NCI-H1694 treated with DMSO at 0.1 percent for 48 hours (cell line): ENCODE results near the gene E2F2.

ENCODE experiments used
- DNase-seq: peaks from one replicate; lab custom pipeline; 2025; lab: John Stamatoyannopoulos, UW

Gene E2F2

DNA sequence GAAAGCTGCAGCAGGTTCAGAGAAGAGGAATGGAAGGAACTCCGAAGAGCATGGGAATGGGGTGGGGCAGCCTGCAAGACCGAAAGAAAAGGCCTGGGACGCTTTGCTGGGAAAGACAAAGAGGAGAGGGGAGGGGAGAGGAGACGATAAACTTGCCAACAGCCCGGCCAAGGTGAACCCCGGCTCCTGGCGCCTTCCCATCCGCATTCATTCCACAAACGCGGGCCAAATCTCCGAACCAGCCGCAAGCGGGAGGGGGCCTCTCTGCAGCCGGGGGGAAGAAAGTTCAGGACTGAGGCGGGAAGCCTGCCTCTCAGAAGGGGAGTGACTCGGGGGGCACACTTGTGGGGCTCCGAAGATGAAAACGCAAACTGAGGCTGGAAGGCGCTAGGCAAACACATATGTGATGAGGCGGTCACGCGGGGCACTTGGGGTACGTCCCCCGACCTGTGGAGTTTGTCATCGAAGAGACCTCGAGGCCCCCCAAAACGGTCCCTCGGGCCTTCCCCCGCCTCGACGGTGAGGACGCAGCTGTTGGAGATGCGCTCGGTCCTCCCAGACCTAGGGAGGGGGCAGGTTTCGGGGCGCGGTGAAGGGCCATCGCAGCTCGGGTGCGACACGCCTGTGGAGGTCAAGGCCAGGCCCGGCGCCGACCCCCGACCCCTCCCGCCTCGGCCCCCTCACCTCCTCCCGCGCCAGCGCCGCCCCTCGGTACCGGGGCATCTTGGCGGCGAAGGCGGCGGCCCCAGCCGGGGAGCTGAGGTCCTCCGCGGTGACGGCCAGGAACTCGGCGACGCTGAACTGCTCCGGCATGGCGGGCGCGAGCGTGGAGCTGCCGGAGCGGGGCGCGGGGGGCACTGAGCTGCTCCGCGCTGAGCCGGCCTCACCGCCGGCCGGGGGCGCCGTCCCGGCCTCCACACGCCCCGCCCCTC, 47.4 kb downstream of the E2F2 start, which contains the start of gene ASAP3:
Gene ASAP3 (minus strand): TSS at position 859 of the 932 bp plus-strand sequence. CDS start 46 bp downstream, at position 813.
- no peak for DNase-seq

GRCh38 chr1:23481904-23482303, 49.1 kb downstream of the E2F2 start:
- DNase-seq: no peak

GRCh38 chr1:23481026-23481597, 49.9 kb downstream of the E2F2 start:
- DNase-seq: no peak

DNA sequence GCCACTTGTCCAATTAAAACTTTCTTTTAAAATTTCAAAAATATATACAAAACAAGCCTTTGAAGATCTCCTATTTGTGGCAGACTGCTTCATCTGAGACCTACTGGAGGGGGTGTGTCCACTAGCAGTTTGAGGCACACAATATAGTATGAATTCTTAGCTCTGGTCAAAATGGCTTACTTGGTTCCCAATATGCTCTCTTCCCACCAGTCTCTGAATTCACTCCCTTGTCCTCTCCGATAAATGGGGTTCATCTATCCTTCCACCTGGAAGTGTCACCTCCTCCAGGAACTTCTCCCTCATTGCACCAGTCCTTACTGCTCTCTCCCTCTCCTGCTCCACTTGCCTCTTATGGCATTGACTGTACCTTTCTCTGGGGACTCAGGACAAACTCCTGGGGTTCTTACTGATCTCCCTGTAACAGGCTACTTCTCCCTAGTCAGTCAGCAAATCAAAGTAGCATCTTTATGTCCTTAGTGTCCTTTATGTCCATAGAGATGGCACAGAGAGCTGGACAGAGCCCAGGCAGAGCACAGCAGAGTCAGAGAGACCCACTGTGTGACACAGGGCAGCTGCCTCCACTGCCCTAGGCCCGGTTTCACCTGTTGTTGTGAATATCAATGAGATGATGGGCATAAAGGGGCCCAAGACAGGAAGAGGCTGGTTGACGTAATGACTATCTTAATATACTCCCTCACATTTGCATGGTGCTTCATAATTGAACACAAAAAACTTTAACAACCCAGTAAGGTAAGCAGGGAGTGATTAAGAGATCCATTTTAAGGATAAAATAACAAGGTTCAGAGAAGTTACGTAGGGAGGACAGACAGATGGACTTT, 50.6 kb downstream of the E2F2 start:
- no peak for DNase-seq

DNA sequence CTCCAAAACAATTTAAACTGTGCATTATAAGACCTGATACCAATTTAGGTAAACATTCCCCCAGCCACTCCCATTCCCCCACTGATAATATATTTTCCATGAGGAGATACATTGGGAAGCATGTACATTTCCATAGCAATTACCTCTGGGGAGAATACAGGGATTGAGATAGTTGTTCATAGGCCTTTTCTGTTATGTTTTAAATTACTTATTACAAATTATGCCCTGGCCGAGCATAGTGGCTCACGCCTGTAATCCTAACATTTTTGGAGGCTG, 51.4 kb downstream of the E2F2 start:
- DNase-seq: no peak

DNA sequence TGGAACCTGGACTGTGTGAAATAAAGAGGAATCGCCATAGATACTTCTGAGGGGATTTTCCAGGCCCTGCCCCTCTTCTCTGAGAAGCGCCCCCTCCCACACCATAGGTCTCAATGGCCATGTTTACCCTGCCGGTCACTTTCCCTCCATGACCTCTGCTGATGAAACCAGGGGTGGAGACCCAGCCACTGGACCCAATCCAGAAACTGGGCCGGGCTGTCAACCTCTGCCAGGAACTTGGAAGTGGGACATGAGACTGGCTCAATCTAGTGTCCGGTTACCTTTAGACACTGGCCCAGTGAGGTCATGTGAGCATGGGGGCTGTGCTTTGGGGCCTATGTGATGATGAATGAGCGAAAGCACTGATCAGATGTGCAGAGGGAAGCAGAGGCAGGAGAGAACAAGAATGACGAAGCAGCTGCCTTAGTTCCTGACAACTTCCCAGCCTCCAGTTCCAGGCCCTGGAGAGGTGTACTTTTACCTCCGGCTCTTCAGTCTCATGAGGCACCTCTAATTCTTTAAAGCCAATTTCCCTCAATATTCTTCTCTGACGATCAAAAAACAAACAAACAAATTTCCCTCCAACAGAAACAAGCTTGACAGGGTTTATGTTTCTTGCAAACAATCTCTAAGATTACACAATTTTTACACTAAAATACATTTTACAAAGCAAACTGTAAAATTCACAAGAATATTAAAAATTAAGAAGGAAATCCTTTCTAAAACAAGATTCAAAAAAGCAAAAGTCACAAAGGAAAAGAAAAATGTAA, 52.0 kb downstream of the E2F2 start:
- DNase-seq: no peak

DNA sequence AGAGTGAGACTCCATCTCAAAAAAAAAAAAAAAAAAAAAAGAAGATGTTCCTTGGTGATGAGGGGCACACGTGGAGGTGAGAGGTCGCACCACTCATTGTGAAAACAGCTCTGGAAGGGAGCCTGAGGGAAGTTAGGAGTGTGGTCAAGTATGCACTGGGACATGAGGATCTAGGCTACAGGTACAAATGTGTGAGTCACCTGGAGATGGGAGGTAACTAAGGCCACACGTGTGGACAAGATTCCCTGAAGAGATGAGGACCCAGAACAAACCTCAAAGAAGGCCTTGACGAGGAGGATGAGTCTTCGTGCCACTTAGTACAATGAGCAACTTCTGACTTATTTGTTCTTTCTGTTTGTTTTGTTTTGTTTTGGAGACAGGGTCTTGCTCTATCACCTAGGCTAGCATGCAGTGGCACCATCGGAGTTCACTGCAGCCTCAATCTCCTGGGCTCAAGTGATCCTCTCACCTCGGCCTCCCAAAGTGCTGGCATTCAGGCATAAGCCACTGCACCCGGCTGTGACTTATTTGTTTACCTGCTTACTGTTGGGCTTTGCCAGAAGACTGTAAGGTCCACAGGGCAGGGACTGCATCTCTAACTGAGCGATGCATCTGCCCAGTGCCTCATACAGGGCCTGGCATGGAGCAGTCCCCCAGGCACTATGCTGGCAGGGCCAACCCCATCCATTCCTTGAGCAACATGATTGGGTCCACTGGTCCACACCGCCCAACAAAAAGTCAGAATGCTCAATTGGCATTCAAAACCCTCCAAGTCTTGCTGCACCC, 53.5 kb downstream of the E2F2 start:
- no peak for DNase-seq

DNA sequence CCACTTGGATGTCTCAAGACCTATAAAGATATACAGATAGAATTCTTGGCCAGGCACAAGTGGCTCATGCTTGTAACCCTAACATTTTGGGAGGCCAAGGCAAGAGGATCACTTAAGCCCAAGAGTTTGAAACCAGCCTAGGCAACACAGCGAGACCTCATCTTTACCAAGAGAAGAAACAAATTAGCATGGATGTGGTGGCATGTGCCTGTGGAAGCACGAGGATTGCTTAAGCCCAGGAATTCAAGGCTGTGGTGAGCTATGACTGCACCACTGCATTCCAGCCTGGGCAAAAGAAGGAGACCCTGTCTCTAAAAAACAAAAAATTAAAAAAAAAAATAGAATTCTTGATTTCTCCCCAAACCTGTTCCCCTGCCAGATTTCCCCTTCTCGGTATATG, 55.4 kb downstream of the E2F2 start:
- no peak for DNase-seq

DNA sequence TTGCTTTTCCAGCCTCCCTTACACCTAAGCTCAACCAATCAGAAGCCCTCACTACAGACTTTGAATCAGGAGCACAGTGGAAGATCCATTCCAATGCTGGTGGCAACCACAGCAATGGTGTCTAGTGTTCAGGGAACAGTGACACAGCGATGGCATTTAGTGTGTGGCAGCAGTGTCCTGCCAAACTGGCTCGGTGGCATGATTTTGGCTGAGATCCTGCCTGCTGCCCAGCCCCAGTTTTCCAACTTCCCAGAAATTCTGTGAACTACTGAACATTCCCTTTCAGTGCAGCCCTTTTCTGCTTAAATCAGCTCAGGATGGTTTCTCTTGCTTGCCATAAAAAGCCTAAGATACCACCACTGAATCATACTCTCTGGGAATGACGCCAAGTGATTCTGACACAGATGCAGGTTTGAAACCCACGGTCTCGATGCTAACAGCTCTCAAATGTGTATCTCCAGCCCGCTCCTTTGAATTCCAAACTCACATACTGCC, 55.9 kb downstream of the E2F2 start:
- peak; percentile 12 for DNase-seq

- DNase-seq: no peak
These were observed 57.8 kb downstream of the E2F2 start for GRCh38 chr1:23473037-23473800.

DNA sequence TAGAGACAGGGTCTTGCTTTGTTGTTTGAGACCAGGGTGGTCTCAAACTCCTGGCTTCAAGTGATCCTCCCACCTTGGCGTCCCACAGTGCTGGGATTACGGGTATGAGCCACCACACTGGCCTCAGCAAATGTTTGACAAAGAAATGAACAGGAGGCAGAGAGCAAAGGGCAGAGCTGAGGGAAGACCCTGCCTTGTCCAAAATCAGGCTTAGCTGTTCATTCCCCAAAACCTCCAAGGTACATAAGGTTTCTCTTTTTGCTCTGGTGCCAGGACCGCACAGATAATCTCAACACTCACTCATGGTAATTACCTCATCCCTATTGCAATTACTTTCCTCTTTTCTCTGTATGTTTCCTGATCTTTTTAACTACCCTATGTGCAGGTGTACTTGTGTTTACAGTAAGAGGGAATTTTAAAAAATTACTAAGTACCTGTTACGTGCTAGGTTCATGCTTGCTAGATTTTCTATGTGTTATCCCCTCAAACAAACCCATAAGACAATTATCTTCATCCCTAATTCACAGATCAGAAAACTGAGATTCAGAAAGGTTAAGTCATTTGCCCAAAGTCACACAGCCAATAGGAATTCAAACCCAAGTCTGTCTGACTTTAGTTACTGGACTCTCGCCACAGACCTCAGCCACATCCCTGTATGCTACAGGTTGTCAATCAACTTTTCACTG, 58.5 kb downstream of the E2F2 start:
- no peak for DNase-seq

- DNase-seq: no peak
These were observed 59.5 kb downstream of the E2F2 start for GRCh38 chr1:23471473-23472075.

DNA sequence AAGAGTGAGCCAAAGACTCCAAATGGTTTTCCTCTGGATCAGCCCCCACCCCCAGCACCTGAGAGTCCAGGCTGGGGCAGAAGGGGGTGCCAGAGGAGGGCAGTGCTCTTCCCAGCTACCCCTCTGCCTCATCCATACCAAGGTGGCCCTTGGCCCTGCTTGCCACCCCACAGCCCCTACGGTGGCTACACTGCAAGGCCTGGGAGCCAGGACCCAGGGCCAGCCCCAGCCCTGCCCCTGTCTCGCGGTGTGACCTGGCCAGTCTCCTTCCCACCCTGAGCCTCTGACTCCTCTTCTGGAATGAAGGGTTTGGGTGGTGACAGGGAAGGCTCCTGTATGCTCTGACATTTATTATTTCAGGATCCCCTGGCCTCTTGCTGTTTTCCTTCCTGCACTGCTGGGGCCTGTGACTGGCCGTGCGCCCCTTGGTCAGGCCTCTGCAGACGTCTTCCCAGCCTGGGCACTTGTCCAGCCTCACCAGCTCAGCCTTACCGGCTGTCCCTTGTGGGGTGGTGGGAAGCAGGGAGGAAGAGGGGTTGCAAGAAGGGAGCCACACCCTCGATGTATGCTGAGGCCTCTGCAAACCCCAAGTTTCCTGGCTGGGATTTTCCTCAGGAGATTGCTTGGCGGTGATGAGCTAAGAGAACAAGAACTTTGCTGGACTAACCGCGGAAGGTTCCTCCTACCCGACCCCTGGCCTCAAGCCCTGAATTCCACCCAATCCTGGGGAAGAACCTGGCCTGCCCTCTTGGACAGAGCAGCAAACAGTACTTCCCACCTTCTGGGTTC, 60.6 kb downstream of the E2F2 start:
- DNase-seq: no peak

- no peak for DNase-seq
These were observed 61.6 kb downstream of the E2F2 start for GRCh38 chr1:23469372-23469982.

GRCh38 chr1:23466423-23466989, 64.5 kb downstream of the E2F2 start:
- no peak for DNase-seq

- no peak for DNase-seq
These were observed 67.7 kb downstream of the E2F2 start for GRCh38 chr1:23463286-23463685.

DNA sequence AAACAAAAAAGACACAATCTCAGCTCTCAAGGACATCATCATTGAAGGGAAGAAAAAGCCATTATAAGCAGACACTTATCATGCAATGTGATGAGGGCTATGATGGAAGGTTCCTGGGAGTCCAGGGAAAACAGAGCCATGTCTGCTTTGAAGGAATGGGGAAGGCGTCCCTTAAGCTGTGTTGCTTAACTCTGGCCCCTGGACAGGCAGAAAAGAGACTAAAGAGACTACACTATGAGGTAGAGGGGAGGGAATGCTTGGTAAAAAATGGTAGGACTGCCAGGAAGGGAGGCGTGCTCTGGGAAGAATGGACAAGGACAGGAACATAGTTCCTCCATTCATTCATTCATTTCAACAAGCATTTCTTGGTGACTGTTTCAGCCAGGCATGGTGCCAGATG, 68.3 kb downstream of the E2F2 start:
- DNase-seq: no peak

DNA sequence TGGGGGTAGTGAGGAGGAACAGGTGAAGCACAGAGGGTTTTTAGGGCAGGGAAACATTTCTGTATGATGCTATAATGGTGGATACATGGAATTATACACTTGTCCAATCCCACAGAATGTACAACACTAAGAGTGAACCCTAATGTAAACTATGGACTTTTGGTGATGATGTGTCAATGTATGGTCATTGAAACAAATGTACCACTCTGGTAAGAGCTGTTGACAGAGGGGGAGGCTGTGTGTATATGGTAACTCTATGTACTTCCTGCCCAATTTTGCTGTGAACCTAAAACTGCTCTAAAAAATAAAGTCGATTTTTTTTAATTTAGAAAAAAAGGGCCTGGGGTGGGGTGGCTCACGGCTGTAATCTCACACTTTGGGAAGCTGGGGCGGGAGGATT, 70.0 kb downstream of the E2F2 start:
- no peak for DNase-seq
